B cell (primary cell): ENCODE results near the gene GOLGA6L10.
"Not testable (repeated sequence)": the region's sequence is repeated elsewhere in the genome, so short reads cannot be mapped to it uniquely, and the experiment has no call there.

Source experiments
- EZH2 ChIP-seq: IDR thresholded peaks from 2 replicates; pipeline ENCODE4 v1.6.1; 2012; ENCODE audit warnings: borderline replicate concordance, low read depth, mild to moderate bottlenecking, moderate library complexity, low read length; ENCODE audit not compliant: insufficient read depth, poor library complexity, severe bottlenecking
- TF ChIP-seq, protein P1 (sequence below): fragments of 200-600 bp; IDR thresholded peaks from one replicate; pipeline ENCODE4 v1.8.0; 2022; ENCODE audit warnings: antibody characterized with exemption, mild to moderate bottlenecking

- TF ChIP-seq, protein P1, sequence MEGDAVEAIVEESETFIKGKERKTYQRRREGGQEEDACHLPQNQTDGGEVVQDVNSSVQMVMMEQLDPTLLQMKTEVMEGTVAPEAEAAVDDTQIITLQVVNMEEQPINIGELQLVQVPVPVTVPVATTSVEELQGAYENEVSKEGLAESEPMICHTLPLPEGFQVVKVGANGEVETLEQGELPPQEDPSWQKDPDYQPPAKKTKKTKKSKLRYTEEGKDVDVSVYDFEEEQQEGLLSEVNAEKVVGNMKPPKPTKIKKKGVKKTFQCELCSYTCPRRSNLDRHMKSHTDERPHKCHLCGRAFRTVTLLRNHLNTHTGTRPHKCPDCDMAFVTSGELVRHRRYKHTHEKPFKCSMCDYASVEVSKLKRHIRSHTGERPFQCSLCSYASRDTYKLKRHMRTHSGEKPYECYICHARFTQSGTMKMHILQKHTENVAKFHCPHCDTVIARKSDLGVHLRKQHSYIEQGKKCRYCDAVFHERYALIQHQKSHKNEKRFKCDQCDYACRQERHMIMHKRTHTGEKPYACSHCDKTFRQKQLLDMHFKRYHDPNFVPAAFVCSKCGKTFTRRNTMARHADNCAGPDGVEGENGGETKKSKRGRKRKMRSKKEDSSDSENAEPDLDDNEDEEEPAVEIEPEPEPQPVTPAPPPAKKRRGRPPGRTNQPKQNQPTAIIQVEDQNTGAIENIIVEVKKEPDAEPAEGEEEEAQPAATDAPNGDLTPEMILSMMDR, result not testable (repeated sequence)
- TF ChIP-seq EZH2, result not testable (repeated sequence)
These were observed 37.9 kb upstream of the GOLGA6L10 start for GRCh38 chr15:82387209-82387608.
